Osteocyte (in vitro differentiated cells): ENCODE data around the gene CHPF. TPM values are rescaled to one million over a fixed set of nuclear protein-coding genes. Genes with fewer than 3 reads are reported as not detected.

Experiments used
- DNase-seq: peaks from one replicate; pipeline ENCODE4 v3.0.0; 2021; ENCODE audit warnings: mixed read lengths; ENCODE audit not compliant: unreplicated experiment; ENCODE audit errors: extremely low spot score
- H3K27ac Mint-ChIP-seq: one replicate; pipeline ENCODE4 v1.8.0; 2021; ENCODE audit warnings: mild to moderate bottlenecking, mixed read lengths; ENCODE audit not compliant: unreplicated experiment
- H3K27me3 Mint-ChIP-seq: one replicate; pipeline ENCODE4 v1.8.0; 2021; ENCODE audit warnings: mixed read lengths; ENCODE audit not compliant: unreplicated experiment
- H3K36me3 Mint-ChIP-seq: one replicate; pipeline ENCODE4 v1.8.0; 2021; ENCODE audit warnings: mixed read lengths; ENCODE audit not compliant: unreplicated experiment
- H3K4me1 Mint-ChIP-seq: one replicate; pipeline ENCODE4 v1.8.0; 2021; ENCODE audit warnings: mixed read lengths; ENCODE audit not compliant: unreplicated experiment
- H3K4me3 Mint-ChIP-seq: one replicate; pipeline ENCODE4 v1.8.0; 2021; ENCODE audit warnings: mild to moderate bottlenecking, moderate library complexity, mixed read lengths; ENCODE audit not compliant: unreplicated experiment
- H3K9me3 Mint-ChIP-seq: one replicate; pipeline ENCODE4 v1.8.0; 2021; ENCODE audit warnings: mixed read lengths; ENCODE audit not compliant: unreplicated experiment
- CTCF ChIP-seq: fragments of 200-600 bp; sonication (generic); IDR thresholded peaks from 2 replicates; pipeline ENCODE4 v1.5.0; 2021; ENCODE audit warnings: antibody characterized with exemption, mild to moderate bottlenecking, moderate library complexity
- total RNA-seq: library from RNA; stranded (reverse); gene quantifications from 2 replicates; pipeline ENCODE4 v1.2.1, GENCODE V29; 2021

Gene CHPF
- total RNA-seq, 1 donor from 2014 or later, result 144 TPM

DNA sequence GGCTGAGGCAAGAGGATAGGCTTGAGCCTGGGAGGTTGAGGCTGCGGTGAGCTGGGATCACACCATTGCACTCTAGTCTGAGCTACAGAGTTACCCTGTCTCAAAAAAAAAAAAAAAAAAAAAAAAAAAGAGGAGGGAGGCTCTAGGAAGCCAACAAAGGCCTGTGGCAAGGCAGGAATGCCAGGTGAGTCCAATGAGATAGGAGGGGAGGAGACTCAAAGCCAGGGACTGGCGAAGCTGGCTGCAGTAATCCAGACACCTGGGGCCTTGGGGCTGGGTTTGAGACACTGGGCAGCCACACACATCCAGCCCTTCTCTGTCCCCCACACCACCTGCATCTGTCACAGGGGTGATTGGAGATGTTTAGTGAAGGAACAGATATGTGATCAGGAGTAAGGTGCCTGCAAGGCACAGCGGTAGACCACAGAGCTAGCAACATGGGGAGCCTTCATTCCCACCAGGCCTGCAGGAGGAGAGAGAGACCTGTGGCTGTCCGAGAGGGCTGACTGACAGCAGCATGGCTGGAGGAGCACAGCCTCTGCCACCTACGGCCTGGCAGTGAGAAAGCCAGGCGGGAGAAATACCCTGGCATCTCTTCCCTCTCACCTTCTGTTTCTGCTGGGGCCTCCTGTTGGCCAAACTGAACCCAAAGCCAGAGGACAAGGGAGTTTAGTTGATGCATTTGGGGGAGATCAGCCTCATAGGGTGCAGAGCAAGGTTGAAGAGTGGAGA, 9.5 kb downstream of the CHPF start:
- Mint-ChIP-seq H3K27ac (no peak overlapping the region), H3K4me1 (peaks cover 18% of the 10 kb centered on the region), H3K4me3 (no peak overlapping the region), H3K36me3 (peaks cover 4% of the 10 kb centered on the region), H3K27me3 (peaks cover 21% of the 10 kb centered on the region), H3K9me3 (no peaks in the 10 kb centered on the region)
- TF ChIP-seq CTCF, result no peak
- DNase-seq, result no peak

- H3K27me3 Mint-ChIP-seq, result peaks cover 35% of the 10 kb centered on the region
These were observed 11.3 kb downstream of the CHPF start for GRCh38 chr2:219532378-219532649.

GRCh38 chr2:219531639-219532377, 11.8 kb downstream of the CHPF start:
- no peak for DNase-seq
- H3K9me3 Mint-ChIP-seq, result no peaks in the 10 kb centered on the region
- peaks cover 5% of the 10 kb centered on the region for H3K4me1 Mint-ChIP-seq
- H3K27ac Mint-ChIP-seq, result no peak overlapping the region
- H3K36me3 Mint-ChIP-seq, result no peaks in the 10 kb centered on the region
- peaks cover 39% of the 10 kb centered on the region for H3K27me3 Mint-ChIP-seq
- no peak for TF ChIP-seq CTCF
- H3K4me3 Mint-ChIP-seq, result no peak overlapping the region

More at GRCh38 chr2:219532378-219532649, 11.3 kb downstream of the CHPF start:
- no peak overlapping the region for H3K27ac Mint-ChIP-seq
- H3K4me1 Mint-ChIP-seq, result peaks cover 5% of the 10 kb centered on the region
- TF ChIP-seq CTCF, result no peak
- no peak for DNase-seq
- H3K9me3 Mint-ChIP-seq, result no peaks in the 10 kb centered on the region
- no peaks in the 10 kb centered on the region for H3K36me3 Mint-ChIP-seq
- no peak overlapping the region for H3K4me3 Mint-ChIP-seq

GRCh38 chr2:219530048-219530963, 13.3 kb downstream of the CHPF start:
- peak; percentile 96 for DNase-seq
- no peaks in the 10 kb centered on the region for H3K36me3 Mint-ChIP-seq
- peak overlapping the region; percentile 31 for H3K4me3 Mint-ChIP-seq
- peaks cover 48% of the 10 kb centered on the region for H3K27me3 Mint-ChIP-seq
- H3K9me3 Mint-ChIP-seq, result no peaks in the 10 kb centered on the region
- TF ChIP-seq CTCF, result peak; percentile 97
- H3K27ac Mint-ChIP-seq, result no peak overlapping the region
- peaks cover 8% of the 10 kb centered on the region for H3K4me1 Mint-ChIP-seq
